ENCODE results near the gene ATP1B2.

DNA sequence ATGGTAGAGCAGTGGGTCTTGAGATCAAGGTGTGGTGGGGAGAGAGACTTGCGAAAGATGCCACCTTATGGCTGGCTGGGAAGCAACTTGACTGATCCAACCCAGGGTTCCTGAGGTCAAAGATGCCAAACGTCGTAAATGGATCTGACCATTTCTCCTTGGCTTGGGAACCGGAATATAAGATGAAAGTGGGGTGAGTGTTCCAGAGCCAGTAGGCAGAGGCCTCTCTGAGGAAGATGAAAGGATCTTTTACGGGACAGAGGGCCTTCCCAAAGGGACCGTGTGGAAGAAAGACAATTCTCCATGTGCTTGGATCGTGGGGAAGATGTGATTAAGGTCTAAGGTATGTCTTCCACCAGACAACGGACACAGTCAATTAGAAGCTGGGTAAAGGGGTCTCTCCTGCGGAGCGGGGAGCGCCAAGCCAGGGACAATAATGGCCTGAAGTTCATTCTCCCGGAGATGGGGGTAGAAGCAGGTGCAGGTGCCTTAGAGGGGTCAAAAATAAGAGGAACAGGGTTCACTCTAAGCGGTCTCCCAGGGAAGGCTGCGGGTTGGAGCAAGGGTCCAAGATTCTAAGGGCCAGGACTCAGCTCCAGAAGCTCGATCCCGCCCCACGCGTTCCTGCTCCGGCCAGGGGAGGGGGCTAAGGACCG is 36.8 kb upstream of the ATP1B2 start:
- TF ChIP-seq CTCF (IDR thresholded peaks at IDR 0.05) (no peak), POLR2A (IDR thresholded peaks at IDR 0.05) (no peak)
